Heart left ventricle (tissue), 13 donors: Measurements from ENCODE around the gene GYG2.

ENCODE experiments used
- POLR2A ChIP-seq, 2 donors: fragments of 450-650 bp; IDR thresholded peaks; one replicate each; pipeline ENCODE4 v1.6.1; 2017; ENCODE audit warnings: antibody characterized with exemption in 2 of 2, mild to moderate bottlenecking in 2 of 2, moderate library complexity in 2 of 2
- TF ChIP-seq, protein P1 (sequence below), 12 donors: fragments of 200-600 bp; sonication (generic) in 4 of 12; IDR thresholded peaks; one replicate each; pipeline versions ENCODE4 v1.5.0 to v1.8.0; 2018 to 2022; ENCODE audit warnings: antibody characterized with exemption in 12 of 12, mild to moderate bottlenecking in 5 of 12
- donor health status: ischemic (EF 13 %, LVEDD 7.1; RV severe dilation, severe dysfunction).
- donor health status: DM: no; HTN: yes; CAD: no.
- donor health status: DM: no; HTN: no; CAD: no.
- donor health status: ischemic (EF 25% LVEDD 6.9; RV normal size, moderate dysfunction).
- donor health status: ischemic (EF 25% LVEDD 5.7; RV mildly dilated, moderate dysfunction).
- donor health status: ischemic (EF 35%, LVEDD 5.7; RV mildly dilated, moderate dysfunction).
- donor health status: nonischemic (EF 11% LVEDD 7.7; RV severe dilation, severe dysfunction).
- donor health status: DM: yes; HTN: yes; CAD: no.
- donor health status: PGD.
- donor health status: ischemic (EF 29% LVEDD 5.4; RV normal size, mild dysfunction).
- donor health status: nonischemic (EF 23%, LVEDD 6.1; RV moderate dilation, normal function).

DNA sequence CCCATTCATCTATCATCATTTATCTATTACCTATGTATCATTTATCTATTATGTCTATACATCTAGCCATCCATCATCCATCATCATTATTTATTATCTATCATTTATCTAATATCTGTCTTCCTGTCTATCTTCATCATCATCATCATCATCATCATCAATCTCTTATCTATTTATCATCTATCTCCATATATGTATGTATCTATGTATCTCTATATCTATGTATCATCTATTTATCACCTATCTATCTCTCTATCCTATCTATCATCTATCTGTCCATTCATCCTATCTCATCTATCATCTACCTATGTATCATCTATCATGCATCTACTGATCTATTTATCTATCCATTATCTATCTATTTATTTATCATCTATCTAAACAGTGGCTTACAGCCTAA lies 3.8 kb upstream of the GYG2 start:
- TF ChIP-seq, protein P1, sequence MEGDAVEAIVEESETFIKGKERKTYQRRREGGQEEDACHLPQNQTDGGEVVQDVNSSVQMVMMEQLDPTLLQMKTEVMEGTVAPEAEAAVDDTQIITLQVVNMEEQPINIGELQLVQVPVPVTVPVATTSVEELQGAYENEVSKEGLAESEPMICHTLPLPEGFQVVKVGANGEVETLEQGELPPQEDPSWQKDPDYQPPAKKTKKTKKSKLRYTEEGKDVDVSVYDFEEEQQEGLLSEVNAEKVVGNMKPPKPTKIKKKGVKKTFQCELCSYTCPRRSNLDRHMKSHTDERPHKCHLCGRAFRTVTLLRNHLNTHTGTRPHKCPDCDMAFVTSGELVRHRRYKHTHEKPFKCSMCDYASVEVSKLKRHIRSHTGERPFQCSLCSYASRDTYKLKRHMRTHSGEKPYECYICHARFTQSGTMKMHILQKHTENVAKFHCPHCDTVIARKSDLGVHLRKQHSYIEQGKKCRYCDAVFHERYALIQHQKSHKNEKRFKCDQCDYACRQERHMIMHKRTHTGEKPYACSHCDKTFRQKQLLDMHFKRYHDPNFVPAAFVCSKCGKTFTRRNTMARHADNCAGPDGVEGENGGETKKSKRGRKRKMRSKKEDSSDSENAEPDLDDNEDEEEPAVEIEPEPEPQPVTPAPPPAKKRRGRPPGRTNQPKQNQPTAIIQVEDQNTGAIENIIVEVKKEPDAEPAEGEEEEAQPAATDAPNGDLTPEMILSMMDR (IDR thresholded peaks at IDR 0.05): no peak
- no peak for TF ChIP-seq POLR2A (IDR thresholded peaks at IDR 0.05)
